IPS DF 6.9 (cell line): ENCODE data around the gene PLS1.
"Not testable (repeated sequence)": the region's sequence is repeated elsewhere in the genome, so short reads cannot be mapped to it uniquely, and the experiment has no call there.

Source experiments
- DNase-seq: peaks from one replicate; pipeline ENCODE4 v3.0.0-alpha.2; 2013; ENCODE audit warnings: low read depth, low spot score
- H3K27ac ChIP-seq: one replicate; pipeline ENCODE4 v1.5.1; 2013; ENCODE audit warnings: low read length, control low read depth
- H3K27me3 ChIP-seq: 2 replicates; pipeline ENCODE4 v1.6.1; 2013; ENCODE audit warnings: mild to moderate bottlenecking, low read length; ENCODE audit not compliant: control insufficient read depth, insufficient read depth
- H3K36me3 ChIP-seq: 2 replicates; pipeline ENCODE4 v1.6.1; 2013; ENCODE audit warnings: low read length; ENCODE audit not compliant: control insufficient read depth, insufficient read depth
- H3K4me1 ChIP-seq: 2 replicates; pipeline ENCODE4 v1.6.1; 2013; ENCODE audit warnings: low read length; ENCODE audit not compliant: control insufficient read depth, insufficient read depth
- H3K4me3 ChIP-seq: 2 replicates; pipeline ENCODE4 v1.5.1; 2013; ENCODE audit warnings: mild to moderate bottlenecking, low read length
- H3K9me3 ChIP-seq: 2 replicates; pipeline ENCODE4 v1.6.1; 2013; ENCODE audit warnings: low read length, inconsistent platforms; ENCODE audit not compliant: control insufficient read depth, insufficient read depth
- WGBS: extraction: QIAGEN DNeasy Blood & Tissue Kit; methylation state at CpG from one replicate; pipeline ENCODE4 v1.1.7; 2013; ENCODE audit warnings: mixed read lengths, missing lambda C conversion rate; ENCODE audit not compliant: insufficient read length, insufficient coverage; 5-methylcytosine and 5-hydroxymethylcytosine counted together

The PLS1 gene

DNA sequence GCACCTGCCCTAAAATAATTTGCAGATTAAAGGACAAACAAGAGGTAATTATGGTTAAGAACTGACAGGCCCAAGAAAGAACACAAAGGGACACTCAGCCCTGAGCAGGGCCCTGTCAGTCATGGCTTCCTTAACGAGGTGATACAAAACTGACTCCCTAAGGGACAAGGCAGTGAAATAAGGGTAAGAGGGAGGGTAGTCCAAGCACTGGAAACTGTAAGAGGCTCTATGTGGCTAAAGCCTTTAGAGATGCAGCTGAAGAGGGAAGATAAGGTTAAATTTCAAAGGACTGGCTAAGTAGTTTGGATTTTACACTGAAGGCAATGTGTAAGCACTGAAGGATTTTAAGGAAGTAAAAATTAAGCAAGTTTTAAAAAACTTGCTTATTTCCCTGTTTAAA, 21.5 kb upstream of the PLS1 start:
- Histone ChIP-seq H3K4me1 (no peaks in the 10 kb centered on the region), H3K9me3 (no peaks in the 10 kb centered on the region), H3K27me3 (no peaks in the 10 kb centered on the region), H3K36me3 (no peaks in the 10 kb centered on the region), H3K4me3 (no peak overlapping the region), H3K27ac (no peak overlapping the region)
- DNase-seq = no peak
- WGBS = no CpG with 5 or more reads among the region's 1 CpG

GRCh38 chr3:142576792-142577191, 19.4 kb upstream of the PLS1 start:
- H3K27ac ChIP-seq = no peak overlapping the region
- H3K4me3 ChIP-seq = no peak overlapping the region
- no peaks in the 10 kb centered on the region; the same call in 1 of the 2 replicates for H3K9me3 ChIP-seq

GRCh38 chr3:142577696-142578328, 18.4 kb upstream of the PLS1 start:
- no peaks in the 10 kb centered on the region; the same call in 1 of the 2 replicates for H3K9me3 ChIP-seq
- H3K27me3 ChIP-seq = no peaks in the 10 kb centered on the region
- H3K36me3 ChIP-seq = no peaks in the 10 kb centered on the region
- WGBS = no CpG with 5 or more reads among the region's 12 CpGs
- H3K4me1 ChIP-seq = no peaks in the 10 kb centered on the region
- peak overlapping the region; percentile 82; the same call in 1 of the 2 replicates for H3K4me3 ChIP-seq
- DNase-seq = no peak
- no peak overlapping the region for H3K27ac ChIP-seq

More at GRCh38 chr3:142576792-142577191, 19.4 kb upstream of the PLS1 start:
- Histone ChIP-seq H3K27me3 (no peaks in the 10 kb centered on the region), H3K36me3 (no peaks in the 10 kb centered on the region), H3K4me1 (no peaks in the 10 kb centered on the region)
- no peak for DNase-seq

DNA sequence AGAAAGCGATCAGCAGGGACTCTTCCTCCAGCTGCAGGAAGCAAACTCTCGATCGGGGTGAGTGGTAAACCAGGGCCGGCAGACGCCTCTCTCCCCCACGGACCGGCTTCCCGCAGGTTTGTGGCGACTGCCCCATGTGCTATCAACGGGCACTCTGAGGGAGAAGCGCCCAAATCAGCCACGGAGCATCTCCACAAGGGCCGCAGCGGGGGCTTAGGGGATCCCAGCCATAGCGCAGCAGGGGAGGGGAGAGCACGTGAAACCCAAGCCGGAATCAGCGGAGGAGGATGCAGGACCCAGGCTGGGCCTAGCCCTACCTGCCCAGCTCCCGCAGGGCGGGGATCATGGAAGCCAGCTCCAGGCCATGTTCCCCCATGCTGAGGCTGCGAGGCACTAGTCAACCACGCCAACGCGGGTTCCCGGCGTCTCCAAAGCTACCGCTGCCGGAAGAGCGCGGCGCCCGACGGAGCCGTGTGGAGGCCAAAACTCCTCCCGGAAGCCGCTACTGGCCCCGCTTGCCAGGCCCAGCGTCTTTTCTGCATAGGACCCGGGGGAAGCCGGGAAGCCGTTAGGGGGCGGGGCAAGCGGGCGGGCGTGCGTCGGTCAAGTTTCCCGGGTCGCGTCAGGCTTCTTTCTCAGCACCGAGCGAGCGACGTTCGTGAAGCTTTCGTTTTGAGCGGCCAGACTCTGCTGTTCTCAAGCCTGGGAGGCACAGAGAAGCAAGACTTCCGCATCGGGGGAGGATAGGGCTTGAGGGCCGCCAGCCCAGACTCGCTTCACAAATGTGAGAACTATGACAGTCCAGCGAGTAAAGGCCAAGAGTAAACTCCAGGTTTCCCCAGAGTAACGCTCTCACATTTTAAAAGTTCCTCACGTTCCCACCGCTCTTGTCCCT, 17.6 kb upstream of the PLS1 start, which contains the start of gene ATR:
Gene ATR, minus strand, starts transcription at position 405 of the 895 bp plus-strand sequence. Its CDS starts 29 bp downstream, at position 376.
- no peaks in the 10 kb centered on the region for H3K27me3 ChIP-seq
- DNase-seq = peak; percentile 87
- H3K4me3 ChIP-seq = peak within 1 kb of the TSS; percentile 82
- no peaks in the 10 kb centered on the region for H3K4me1 ChIP-seq
- WGBS = no CpG with 5 or more reads among the region's 65 CpGs
- no peaks in the 10 kb centered on the region for H3K36me3 ChIP-seq
- no peaks in the 10 kb centered on the region; the same call in 1 of the 2 replicates for H3K9me3 ChIP-seq
- H3K27ac ChIP-seq = no peak within 1 kb of the TSS

GRCh38 chr3:142580061-142580423, 16.2 kb upstream of the PLS1 start:
- no peaks in the 10 kb centered on the region for H3K27me3 ChIP-seq
- H3K27ac ChIP-seq = no peak overlapping the region
- WGBS = no CpG with 5 or more reads among the region's 1 CpG

GRCh38 chr3:142581070-142581469, 15.1 kb upstream of the PLS1 start:
- not testable (repeated sequence) for H3K36me3 ChIP-seq, DNase-seq, H3K9me3 ChIP-seq, H3K4me3 ChIP-seq, H3K27ac ChIP-seq, H3K27me3 ChIP-seq, H3K4me1 ChIP-seq
- no CpG with 5 or more reads among the region's 11 CpGs for WGBS

More at GRCh38 chr3:142580061-142580423, 16.2 kb upstream of the PLS1 start:
- Histone ChIP-seq H3K4me1 (no peaks in the 10 kb centered on the region), H3K4me3 (no peak overlapping the region), H3K36me3 (no peaks in the 10 kb centered on the region), H3K9me3 (no peaks in the 10 kb centered on the region; the same call in 1 of the 2 replicates)
- no peak for DNase-seq

- H3K4me1 ChIP-seq = no peaks in the 10 kb centered on the region
- no peaks in the 10 kb centered on the region for H3K9me3 ChIP-seq
- DNase-seq = peak; percentile 61
- no peak overlapping the region for H3K27ac ChIP-seq
- no peaks in the 10 kb centered on the region for H3K27me3 ChIP-seq
- no CpG with 5 or more reads among the region's 2 CpGs for WGBS
- no peaks in the 10 kb centered on the region for H3K36me3 ChIP-seq
- no peak overlapping the region for H3K4me3 ChIP-seq
Measured at GRCh38 chr3:142586803-142587406, 9.3 kb upstream of the PLS1 start.

- WGBS = no CpG with 5 or more reads among the region's 1 CpG
- Histone ChIP-seq H3K4me1 (no peaks in the 10 kb centered on the region), H3K36me3 (no peaks in the 10 kb centered on the region), H3K9me3 (no peaks in the 10 kb centered on the region), H3K27me3 (no peaks in the 10 kb centered on the region), H3K4me3 (no peak overlapping the region), H3K27ac (no peak overlapping the region)
- no peak for DNase-seq
Measured at GRCh38 chr3:142588703-142589102, 7.5 kb upstream of the PLS1 start.

DNA sequence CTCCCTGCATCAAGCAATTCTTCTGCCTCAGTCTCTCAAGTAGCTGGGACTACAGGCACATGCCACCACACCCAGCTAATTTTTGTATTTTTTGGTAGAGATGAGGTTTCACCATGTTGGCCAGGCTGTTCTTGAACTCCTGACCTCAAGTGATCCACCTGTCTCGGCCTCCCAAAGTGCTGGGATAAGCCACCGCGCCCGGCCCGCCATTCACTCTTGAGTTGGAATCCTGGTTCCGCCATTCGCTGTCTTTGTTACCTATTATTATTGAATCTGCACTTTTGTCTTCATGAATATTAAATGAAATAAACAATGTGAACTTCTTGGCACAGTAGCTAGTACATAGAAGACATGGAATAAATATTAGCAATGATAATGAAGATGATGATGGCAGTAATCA, 3.9 kb upstream of the PLS1 start:
- not testable (repeated sequence) for H3K4me1 ChIP-seq, H3K36me3 ChIP-seq, DNase-seq, H3K27ac ChIP-seq, H3K4me3 ChIP-seq, H3K27me3 ChIP-seq, H3K9me3 ChIP-seq
- no CpG with 5 or more reads among the region's 7 CpGs for WGBS

- Histone ChIP-seq H3K36me3 (no peaks in the 10 kb centered on the region), H3K27me3 (no peaks in the 10 kb centered on the region), H3K27ac (no peak overlapping the region), H3K4me1 (0 out of 2 replicates have a peak, but pooled peaks cover 1% of the 10 kb centered on the region), H3K9me3 (no peaks in the 10 kb centered on the region), H3K4me3 (no peak overlapping the region)
- DNase-seq = no peak
- no CpG with 5 or more reads among the region's 1 CpG for WGBS
Measured at GRCh38 chr3:142595141-142595540, 1.1 kb upstream of the PLS1 start.
